NOMO-1 (cell line): ENCODE data around the gene MGAT4A.
"Not testable (repeated sequence)": the region's sequence is repeated elsewhere in the genome, so short reads cannot be mapped to it uniquely, and the experiment has no call there.

Experiments used
- DNase-seq, 2 experiments: peaks; one replicate each; lab custom pipeline; 2025; ENCODE audit not compliant: unreplicated experiment in 2 of 2; lab: John Stamatoyannopoulos, UW

MGAT4A gene

DNA sequence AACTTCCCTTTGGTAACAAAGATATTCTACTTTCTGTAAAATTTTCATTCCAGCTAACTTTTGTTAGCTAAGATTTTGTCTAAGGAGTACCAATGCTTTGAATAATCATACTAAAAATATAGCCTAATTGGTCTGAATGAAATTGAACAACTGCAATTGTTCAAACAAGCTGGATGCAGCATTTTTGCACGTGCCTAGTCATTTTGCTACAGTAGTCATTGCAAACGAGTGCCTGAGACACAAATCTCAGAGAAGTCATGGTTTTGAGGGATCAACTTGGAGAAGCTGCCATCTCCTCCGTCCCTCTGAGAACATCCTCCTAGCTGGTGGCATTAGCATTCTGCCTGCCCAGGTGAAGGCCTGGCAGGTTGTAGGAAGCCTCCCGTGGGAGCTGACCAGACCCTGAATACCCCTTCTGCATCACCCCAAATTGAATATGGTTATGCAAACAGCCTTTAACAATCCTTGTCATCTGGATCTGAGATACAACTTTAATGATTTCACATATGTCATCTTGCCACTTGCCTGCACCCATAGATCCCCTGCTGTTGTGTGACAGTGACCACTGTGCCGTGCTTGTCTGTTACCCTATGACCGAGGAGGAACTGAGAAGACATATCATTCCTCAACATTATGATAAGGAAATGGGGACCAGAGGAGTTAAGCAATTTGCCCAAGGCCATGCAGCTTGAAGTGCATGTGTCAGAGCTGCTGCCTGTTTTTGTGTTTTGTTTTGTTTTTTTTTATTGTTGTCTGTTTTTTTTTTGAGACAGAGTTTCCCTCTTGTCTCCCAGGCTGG lies 29.1 kb upstream of the MGAT4A start:
- peak; percentile 16 to 26 for DNase-seq

DNA sequence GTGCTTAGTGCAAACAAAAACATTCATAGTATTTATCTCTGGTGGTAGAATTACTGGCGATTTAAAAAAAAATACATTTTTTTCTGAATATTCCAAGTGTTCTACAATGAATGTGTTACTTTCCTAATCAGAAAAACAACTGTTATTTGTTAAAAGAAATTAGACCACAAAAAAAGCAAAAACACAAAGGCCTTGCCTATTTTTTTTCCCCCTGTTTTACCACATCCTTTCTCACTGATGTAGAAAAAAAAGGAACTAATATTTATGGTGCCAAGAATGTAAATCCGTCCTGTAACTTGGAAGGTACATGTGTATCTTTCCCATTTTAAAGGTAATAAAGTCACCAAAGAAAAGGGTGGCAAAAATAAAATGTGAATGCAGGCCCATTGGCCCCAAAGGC lies 28.4 kb upstream of the MGAT4A start:
- peak; percentile 21 to 32 for DNase-seq

DNA sequence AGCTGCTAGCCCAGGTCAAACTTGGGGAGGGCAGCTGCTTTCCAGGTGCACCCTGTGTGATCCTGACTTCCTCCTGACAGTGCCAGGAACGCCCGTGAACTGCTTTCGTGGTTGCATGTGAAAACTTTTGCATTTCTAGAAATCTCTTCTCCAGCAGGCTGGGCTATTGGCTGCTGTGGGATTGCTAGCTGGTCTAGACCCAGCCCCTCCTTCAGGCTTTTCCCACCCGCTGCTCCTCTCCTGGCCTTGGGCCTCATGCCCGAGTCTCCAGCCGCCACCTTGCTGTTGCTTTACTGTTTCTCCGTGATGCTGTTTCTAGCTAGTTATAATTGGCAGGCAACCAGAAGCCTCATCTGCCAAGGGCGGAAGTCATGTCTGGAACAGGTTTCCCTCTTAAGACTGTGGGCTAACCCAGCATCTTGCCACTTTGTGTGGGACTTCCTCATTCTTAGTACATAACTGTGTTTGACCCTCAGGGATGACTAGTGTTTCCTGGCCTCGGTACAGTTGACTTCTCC lies 27.0 kb upstream of the MGAT4A start:
- peak; percentile 84 to 95 for DNase-seq

DNA sequence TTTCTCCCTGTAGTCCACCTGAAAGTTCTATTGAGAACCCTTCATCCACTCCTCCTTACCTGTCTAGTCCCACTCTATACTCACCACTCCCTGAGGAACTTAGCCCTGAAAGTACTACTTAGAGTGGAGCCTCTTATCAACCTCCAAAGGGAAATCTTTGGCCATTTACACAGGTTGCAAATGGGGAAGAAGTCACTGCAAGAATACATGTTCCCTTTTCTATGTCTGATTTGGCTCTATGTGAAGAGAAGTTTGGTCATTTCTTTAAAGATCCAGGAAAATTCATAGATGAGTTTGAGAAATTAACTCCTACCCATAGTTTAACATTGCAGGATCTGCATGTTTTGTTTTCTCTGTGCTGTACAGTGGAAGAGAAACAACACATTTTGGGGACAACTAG lies 22.9 kb upstream of the MGAT4A start:
- no peak for DNase-seq

DNA sequence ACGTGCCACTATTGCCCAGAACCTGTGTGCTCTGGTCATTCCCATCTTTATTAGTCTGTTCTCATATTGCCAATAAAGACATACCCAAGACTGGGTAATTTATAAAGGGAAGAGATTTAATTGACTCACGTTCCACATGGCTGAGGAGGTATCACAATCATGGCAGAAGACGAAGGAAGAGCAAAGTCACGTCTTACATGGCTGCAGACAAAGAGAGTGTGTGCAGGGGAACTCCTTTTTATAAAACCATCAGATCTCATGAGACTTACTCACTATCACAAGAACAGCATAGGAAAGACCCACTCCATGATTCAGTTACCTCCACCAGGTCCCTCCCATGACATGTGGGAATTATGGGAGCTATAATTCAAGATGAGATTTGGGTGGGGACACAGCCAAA lies 21.8 kb upstream of the MGAT4A start:
- DNase-seq = not testable (repeated sequence)

DNA sequence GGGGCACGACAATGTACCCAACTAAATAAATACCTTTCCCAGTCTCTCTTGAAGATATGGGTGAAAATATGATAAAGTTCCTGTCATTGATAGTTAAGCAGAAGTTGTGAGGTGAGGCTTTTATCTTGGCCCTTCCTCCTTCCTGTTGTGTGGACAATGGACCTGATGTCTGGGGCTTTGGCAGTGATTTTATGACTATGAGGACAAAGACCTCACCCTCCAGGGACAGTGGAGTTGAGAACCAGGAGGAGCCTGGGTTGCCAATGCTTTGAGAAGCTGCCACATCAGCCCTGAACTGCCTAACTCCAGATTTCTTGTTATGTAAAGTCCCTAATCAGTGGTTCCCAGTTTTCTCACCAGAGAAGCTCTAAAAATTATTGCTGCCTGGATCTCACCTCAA lies 20.8 kb upstream of the MGAT4A start:
- no peak for DNase-seq

DNA sequence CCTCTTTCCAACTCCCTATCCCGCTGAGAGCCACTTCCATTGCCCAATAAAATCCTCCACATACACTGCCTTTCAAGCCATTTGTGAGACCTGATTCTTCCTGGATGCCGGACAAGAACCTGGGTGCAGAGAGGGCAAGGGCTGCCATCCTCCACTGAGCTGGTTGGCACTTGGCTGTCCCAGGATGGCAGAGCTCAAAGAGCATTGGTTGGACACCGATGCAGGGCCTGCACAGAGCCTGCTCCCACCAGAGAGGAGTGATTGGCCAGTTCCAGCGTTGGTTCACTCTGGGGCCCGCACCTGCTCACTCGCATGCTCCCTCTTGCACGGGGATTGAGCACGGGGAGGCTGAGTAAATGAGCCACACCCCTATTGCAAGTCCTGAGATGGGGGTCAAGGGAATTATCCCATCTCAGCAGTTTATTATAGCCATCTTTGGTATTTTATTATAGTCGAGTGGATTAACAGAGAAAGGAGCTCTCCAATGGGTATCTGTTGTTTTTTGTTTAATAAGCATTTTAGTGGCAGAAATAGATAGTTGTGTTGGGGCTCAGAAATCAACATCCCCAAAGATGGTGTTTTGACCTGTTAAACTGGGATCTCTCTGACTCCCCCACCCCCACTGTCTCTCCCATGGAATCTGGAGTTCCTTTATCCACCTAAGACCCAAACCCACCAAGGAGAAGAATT lies 19.8 kb upstream of the MGAT4A start:
- no peak for DNase-seq

DNA sequence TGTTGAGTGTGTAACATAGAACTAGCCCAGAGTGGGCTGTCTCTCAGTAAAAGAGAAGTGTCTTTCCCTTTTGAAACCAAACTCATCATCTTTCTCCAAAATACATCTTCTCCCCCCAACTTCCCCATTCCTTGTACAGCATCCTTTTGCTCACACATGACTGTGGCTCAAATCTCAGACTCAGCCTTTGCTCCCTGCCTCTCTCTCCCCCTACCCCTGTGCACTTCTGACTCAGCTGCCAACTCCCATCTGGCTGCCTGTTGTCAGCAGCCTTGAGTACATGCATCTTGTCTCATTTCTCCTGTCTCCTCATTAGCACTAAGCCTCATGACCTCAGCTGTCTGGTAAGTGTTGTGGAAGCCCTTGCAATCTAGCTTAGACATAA lies 18.1 kb upstream of the MGAT4A start:
- peak; percentile 49 to 87 for DNase-seq

DNA sequence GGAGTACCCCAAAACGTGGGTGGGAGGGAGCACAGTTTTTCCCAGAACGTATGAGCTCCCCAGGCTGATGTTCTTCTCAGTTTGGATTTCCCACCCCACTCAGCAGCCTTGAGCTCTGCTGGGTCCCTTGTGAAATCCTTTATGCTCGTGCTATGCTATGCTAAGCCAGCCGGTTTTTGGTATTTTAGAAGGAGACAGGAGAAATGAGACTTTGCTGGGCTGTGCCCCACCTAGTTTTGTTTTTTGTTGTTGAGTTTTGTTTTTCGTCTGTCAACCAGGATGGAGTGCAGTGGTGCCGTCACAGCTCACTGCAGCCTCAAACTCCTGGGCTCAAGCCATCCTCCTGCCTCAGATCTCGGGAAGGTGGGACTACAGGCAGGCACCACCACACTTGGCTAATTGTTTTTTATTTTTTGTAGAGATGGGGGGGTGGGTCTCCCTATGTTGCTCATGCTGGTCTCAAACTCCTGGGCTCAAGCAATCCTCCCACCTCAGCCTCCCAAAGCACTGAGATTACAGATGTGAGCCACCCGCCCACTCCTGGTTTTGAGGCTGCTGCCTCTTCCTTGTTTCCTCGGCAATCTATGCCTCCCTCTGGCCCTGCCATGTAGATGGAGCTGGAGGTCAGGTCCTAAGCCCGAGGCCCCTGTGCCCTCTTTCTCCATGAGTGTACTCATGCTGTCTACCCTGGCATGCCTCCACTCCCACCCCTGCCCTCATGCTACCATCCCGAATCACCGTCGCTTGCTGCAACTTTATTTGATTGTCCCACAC lies 17.5 kb upstream of the MGAT4A start:
- no peak for DNase-seq

DNA sequence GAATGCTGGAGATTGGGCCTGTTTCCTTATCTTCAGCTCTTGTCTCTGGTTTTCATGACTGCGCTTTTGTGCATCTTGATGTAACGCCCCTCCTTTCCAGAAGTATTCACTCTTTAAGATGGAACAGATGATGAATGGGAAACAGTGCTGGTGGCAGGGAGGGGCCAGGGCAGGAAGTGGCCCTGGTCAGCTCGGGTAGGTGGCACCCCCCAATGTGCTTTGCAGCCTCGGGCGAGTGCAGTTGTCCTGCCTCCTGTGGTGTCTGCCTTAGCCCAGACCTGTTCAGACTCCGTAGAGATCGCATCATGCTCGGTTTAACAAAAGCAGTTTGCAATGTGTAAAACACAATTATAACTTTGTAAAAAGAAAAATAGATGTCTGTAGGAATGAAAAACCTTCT lies 17.0 kb upstream of the MGAT4A start:
- DNase-seq = no peak

DNA sequence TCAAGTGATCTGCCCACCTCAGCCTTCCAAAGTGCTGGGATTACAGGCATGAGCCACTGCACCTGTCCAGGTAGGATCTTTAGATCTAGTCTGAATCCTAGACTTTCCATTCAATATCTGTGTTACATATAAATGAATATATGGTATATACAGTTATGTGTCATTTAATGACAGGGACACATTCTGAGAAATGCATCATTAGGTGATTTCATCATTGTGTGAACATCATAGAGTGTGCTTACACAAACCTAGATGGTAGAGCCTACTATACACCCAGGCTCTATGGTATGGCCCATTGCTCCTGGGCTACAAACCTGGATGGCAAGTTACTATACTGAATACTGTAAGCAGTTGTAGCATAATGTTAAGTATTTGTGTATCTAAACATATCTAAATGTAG lies 15.5 kb upstream of the MGAT4A start:
- no peak for DNase-seq

DNA sequence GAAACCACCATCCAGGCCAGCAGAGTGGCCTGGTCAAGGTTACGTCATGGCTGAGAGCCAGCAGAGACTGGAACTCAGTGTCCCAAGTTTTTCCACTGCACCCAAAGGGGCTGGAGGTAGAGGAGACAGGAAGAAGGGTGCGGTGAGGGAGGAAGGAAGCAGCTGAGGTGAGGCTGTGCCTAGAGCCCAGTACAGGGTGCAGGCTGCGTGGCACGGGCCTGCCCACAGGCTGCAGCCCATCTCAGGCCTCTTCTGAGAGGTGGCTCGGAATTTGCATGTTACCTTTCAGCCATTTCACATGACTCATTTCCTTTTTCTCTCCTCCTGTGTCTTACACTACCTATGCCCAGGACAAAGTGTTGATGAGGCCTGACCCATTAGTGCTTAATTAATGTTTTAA lies 13.7 kb upstream of the MGAT4A start:
- no peak for DNase-seq

DNA sequence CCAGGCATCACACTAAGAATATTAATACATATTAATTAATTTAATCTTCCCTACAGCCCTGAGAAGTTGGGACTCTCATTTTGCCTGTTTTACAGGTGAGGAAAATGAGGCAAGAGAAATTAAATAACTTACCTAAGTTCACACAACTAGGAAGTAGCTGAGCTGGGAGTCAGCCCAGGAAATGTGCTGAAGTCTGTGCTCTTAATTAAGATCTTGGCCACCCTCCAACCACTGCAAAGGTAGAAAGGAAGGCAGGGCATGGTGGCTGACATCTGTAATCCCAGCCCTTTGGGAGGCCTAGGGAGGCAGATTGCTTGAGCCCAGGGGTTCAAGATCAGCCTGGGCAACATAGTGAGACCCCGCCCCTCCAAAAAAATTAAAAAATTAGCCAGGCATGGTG lies 12.9 kb upstream of the MGAT4A start:
- DNase-seq = no peak

DNA sequence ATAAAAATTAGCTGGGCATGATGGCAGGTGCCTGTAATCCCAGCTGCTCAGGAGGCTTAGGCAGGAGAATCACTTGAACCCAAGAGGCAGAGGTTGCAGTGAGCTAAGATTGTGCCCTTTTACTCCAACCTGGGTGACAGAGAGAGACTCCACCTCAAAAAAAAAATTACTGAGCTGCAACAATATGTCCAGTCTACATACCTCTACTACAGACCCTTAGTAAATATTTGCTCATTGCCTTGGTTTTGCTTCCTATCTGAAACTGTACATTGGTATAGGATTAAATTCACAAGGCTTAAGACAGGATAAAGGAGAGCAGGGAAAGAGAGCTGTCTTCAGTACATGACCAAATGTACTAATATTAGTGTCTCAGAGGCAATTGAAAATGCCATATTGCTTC lies 8.1 kb upstream of the MGAT4A start:
- no peak for DNase-seq

DNA sequence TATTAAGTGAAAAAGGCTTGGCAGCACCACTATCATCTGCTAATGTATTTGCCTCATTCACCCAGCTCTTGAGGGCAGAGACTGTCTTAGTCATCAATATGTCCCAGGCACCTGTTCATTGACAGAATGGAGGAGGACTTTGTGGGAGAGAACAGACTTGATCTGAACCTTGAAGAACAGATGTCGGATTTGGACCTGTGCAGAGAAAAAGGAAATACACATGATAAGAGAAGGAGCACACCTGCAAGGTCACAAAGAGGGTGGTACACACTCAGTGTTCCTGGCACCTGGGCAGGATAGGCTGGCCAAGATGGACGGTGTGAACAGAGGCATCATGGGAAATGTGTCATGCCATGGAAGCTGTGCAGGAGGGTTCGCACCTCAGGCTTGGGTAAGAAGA lies 7.4 kb upstream of the MGAT4A start:
- DNase-seq = no peak

DNA sequence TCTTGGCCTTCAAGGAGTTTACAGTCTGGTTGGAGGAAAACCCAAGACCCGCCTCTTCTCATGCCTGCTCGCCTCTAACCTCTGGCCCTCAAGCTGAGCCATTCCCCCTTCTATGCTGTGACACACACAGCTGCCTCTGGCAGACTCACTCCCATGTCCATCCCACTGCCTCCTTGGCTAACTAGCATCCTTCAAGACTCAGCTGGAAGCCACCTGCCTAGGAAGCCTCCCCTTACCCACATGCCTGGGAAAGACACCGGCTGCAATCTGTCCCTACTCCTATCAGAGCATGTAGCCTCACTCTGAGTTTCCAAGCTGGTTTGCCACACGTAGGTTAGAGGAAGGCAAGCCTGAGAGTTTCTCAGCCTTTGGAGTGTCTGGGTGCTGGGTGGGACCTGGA lies 6.9 kb upstream of the MGAT4A start:
- DNase-seq = no peak

DNA sequence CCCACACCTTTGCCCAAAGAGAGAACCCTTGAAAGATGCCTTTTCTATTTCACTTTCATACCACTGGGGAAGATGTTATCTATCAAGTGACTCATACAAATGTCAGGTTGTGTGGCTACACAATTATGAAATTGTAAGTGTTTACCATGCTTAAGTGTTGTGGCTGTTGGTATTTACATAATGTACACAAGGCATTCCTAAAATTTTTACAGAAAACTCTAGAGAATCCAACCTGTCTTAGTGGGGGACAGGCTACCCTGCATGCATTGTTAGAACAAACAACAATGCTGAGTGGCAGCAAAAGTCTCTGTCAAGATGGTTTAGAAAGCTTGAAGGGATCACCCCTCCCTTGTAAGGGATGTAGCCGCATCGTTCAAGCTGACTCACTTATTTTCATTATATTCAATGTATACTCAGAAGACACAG lies 5.5 kb upstream of the MGAT4A start:
- no peak for DNase-seq

DNA sequence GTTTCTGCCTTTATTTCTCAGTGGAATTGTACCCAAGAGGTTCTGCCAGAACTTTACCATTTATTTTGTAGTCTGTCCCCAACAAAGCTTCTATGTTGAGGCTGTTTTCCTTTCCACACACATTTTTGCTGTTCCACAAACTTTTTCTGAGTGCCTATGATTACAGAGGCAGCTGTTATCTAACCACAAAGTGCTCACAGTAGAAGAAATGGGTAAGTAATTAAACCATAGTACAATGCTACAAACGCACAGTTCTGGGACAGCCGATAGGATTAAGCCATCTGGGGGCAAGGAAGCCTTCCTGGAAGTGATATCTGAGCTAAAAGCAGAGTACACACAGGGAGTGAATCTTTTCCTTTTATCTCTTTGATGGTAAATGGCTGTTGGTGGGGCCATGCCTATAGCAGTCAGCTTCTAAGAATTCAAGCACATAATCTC lies 3.9 kb upstream of the MGAT4A start:
- no peak for DNase-seq

DNA sequence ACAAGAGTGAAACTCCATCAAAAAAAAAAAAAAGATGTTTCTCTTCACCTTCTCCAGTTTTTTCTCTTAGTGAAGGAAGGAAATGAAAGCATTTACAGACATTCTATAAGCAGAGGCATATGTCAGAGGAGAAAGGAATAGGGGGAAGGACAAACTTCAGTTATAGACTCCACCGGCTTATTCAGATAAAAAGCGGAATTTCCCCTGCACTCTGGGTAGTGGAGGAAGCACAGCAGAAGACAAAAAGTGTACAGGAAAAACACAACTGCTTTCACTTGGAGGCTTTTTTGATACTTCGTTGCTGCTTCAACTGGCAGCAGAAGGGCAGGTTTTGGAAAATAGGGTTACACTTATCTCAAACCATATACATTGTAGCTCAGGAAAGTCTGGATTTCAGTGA lies 3.2 kb upstream of the MGAT4A start:
- DNase-seq = peak in 1 of 2 experiments; percentile 5

DNA sequence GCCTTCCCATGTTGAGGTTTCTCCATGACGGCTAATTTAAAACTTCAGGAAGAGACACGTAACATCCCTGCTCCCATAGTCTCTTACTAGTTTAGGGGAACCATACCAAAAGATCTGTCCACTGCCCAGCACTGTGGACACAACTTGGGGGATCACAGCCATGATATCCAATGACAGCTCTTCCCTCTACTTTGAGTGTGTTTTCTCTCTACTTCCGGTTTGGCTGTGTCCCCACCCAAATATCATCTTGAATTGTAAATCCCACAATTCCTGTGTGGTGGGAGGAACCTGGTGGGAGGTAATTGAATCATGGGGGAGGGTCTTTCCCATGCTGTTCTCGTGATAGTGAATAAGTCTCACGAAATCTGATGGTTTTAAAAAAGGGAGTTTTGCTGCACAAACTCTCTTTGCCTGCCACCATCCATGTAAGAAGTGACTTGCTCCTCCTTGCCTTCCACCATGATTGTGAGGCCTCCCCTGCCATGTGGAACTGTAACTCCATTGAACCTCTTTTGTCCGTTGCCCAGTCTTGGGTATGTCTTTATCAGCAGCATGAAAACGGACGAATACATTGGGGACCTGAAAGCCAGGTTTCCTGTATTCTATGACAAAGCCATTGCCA lies 1.6 kb upstream of the MGAT4A start:
- DNase-seq = no peak

DNA sequence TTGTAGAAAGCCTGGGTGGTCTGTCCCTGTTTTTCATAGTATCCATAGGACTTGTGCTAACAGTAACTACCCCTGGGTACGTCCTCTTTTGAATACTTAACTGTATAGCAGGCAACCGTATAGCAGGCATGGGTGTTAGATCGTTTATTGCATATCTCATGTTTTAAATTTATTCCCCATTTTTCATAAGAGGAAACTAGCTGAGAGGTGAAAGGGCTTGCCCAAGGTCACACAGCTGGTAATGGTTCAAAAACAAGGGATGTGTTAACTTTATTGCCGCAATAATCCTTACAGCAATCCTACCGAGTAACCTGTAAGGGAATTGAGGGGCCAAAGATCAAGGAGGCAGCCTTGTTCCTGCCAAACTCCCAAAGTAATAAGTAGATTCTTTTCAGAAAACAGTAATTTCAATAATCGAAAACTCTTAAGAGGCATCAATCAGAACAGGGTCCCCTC lies 990 bp upstream of the MGAT4A start:
- peak in 1 of 2 experiments; percentile 36 for DNase-seq
